CD14-positive monocyte (primary cell): ENCODE results near the gene GOLGA7B. TPM values are rescaled to one million over a fixed set of nuclear protein-coding genes. Genes with fewer than 3 reads are reported as not detected.

ENCODE experiments used
- DNase-seq, 3 donors: peaks; one replicate each; pipeline ENCODE4 v3.0.0-alpha.2; 2011 to 2022
- H2AFZ ChIP-seq: 2 replicates; pipeline ENCODE4 v1.6.0; 2012; ENCODE audit warnings: mild to moderate bottlenecking, low read depth, low read length, inconsistent platforms; ENCODE audit not compliant: insufficient read depth, poor library complexity, severe bottlenecking
- H3K27ac ChIP-seq, 2 donors: 1 replicate in 1 of 2; 2 replicates in 1 of 2; pipeline ENCODE4 v1.5.1; 2012 to 2013; ENCODE audit warnings: low read length in 2 of 2, control low read depth in 1 of 2, inconsistent platforms in 1 of 2, low read depth in 1 of 2, mild to moderate bottlenecking in 1 of 2
- H3K27me3 ChIP-seq, 2 donors: one replicate each; pipeline versions ENCODE4 v1.6.0 to v1.6.1; 2011 to 2013; ENCODE audit warnings: low read length in 2 of 2; ENCODE audit not compliant: control insufficient read depth in 2 of 2, insufficient read depth in 2 of 2
- H3K36me3 ChIP-seq, 2 donors: replicated peaks in 1 of 2; 1 replicate in 1 of 2; 2 replicates in 1 of 2; pipeline versions ENCODE4 v1.5.1 to v1.6.1; 2012 to 2013; ENCODE audit warnings: low read length in 2 of 2, control low read depth in 1 of 2, inconsistent platforms in 1 of 2, mild to moderate bottlenecking in 1 of 2; ENCODE audit not compliant: insufficient read depth in 2 of 2, control insufficient read depth in 1 of 2
- H3K4me1 ChIP-seq, 2 donors: 1 replicate in 1 of 2; 2 replicates in 1 of 2; pipeline versions ENCODE4 v1.5.1 to v1.6.1; 2012 to 2013; ENCODE audit warnings: low read length in 2 of 2, control low read depth in 1 of 2, inconsistent platforms in 1 of 2, mild to moderate bottlenecking in 1 of 2, moderate library complexity in 1 of 2; ENCODE audit not compliant: insufficient read depth in 2 of 2, control insufficient read depth in 1 of 2
- H3K4me2 ChIP-seq: replicated peaks from 2 replicates; pipeline ENCODE3; 2012; ENCODE audit warnings: low read length, moderate library complexity, mild to moderate bottlenecking; ENCODE audit not compliant: poor library complexity, severe bottlenecking; ENCODE audit errors: extremely low read depth
- H3K4me3 ChIP-seq, 3 experiments: fragments of 200-600 bp in 1 of 3; sonication (generic) in 1 of 3; replicated peaks in 1 of 3; 1 replicate in 2 of 3; 2 replicates in 1 of 3; pipeline ENCODE4 v1.5.1; 2011 to 2013; ENCODE audit warnings: low read length in 3 of 3, mild to moderate bottlenecking in 3 of 3, control low read depth in 2 of 3, low read depth in 2 of 3, inconsistent platforms in 1 of 3, moderate library complexity in 1 of 3
- H3K79me2 ChIP-seq: 2 replicates; pipeline ENCODE4 v1.6.0; 2012; ENCODE audit warnings: mild to moderate bottlenecking, control low read depth, inconsistent platforms, low read length, moderate library complexity; ENCODE audit not compliant: insufficient read depth
- H3K9ac ChIP-seq: 2 replicates; pipeline ENCODE4 v1.6.0; 2017; ENCODE audit warnings: low read length, mild to moderate bottlenecking; ENCODE audit not compliant: insufficient read depth, poor library complexity, severe bottlenecking
- H3K9me3 ChIP-seq, 2 donors: replicated peaks in 1 of 2; 1 replicate in 1 of 2; 2 replicates in 1 of 2; pipeline versions ENCODE4 v1.5.1 to v1.6.1; 2012 to 2013; ENCODE audit warnings: low read length in 2 of 2, control low read depth in 1 of 2; ENCODE audit not compliant: control insufficient read depth in 1 of 2, insufficient read depth in 1 of 2
- H4K20me1 ChIP-seq: 2 replicates; pipeline ENCODE4 v1.6.0; 2012; ENCODE audit warnings: mild to moderate bottlenecking, low read length, control low read depth, moderate library complexity; ENCODE audit not compliant: insufficient read depth
- H3K27ac Mint-ChIP-seq, 7 donors: one replicate each; pipeline ENCODE4 v1.8.0; 2020; ENCODE audit warnings: mild to moderate bottlenecking in 7 of 7, mixed read lengths in 7 of 7, moderate library complexity in 6 of 7, inconsistent platforms in 2 of 7
- H3K27me3 Mint-ChIP-seq, 3 donors: one replicate each; pipeline ENCODE4 v1.8.0; 2021 to 2022; ENCODE audit warnings: low read depth in 3 of 3, mild to moderate bottlenecking in 3 of 3, mixed read lengths in 3 of 3, moderate library complexity in 3 of 3, inconsistent platforms in 1 of 3
- H3K36me3 Mint-ChIP-seq, 2 donors: one replicate each; pipeline ENCODE4 v1.8.0; 2020; ENCODE audit warnings: mixed read lengths in 2 of 2, inconsistent platforms in 1 of 2, mild to moderate bottlenecking in 1 of 2
- H3K4me1 Mint-ChIP-seq: one replicate; pipeline ENCODE4 v1.8.0; 2020; ENCODE audit warnings: mild to moderate bottlenecking, mixed read lengths
- H3K4me3 Mint-ChIP-seq, 2 donors: one replicate each; pipeline ENCODE4 v1.8.0; 2020; ENCODE audit warnings: mild to moderate bottlenecking in 2 of 2, mixed read lengths in 2 of 2, moderate library complexity in 1 of 2
- H3K9me3 Mint-ChIP-seq, 7 donors: one replicate each; pipeline ENCODE4 v1.8.0; 2020 to 2022; ENCODE audit warnings: mixed read lengths in 7 of 7, mild to moderate bottlenecking in 6 of 7, moderate library complexity in 6 of 7, inconsistent platforms in 2 of 7
- CTCF ChIP-seq: fragments of 200-600 bp; IDR thresholded peaks from one replicate; pipeline ENCODE4 v1.8.0; 2022; ENCODE audit warnings: antibody characterized with exemption, mild to moderate bottlenecking
- WGBS: methylation state at CpG from one replicate; pipeline ENCODE4 v1.1.5; 2013; ENCODE audit warnings: missing lambda C conversion rate; ENCODE audit not compliant: insufficient coverage; 5-methylcytosine and 5-hydroxymethylcytosine counted together
- intact Hi-C, 2 donors: fragments of 100-400 bp; cut with micrococcal nuclease; formaldehyde crosslinking; loops; one replicate each; pipeline versions ENCODE4 v1.15.0 to v1.15.1; 2023
- polyA plus RNA-seq, 3 donors: library from polyadenylated mRNA; depleted of rRNA in 1 of 3; unstranded in 2 of 3; stranded (reverse) in 1 of 3; fragments of 300-500 nt in 2 of 3; fragments of >200 nt in 1 of 3; fragmentation: Illumina TruSeq in 2 of 3; gene quantifications; 1 replicate in 2 of 3; 2 replicates in 1 of 3; pipeline ENCODE4 v1.2.3, GENCODE V29; 2012 to 2021

Gene GOLGA7B
- polyA plus RNA-seq, 3 donors, result 0.03 TPM; not detected in 2

DNA sequence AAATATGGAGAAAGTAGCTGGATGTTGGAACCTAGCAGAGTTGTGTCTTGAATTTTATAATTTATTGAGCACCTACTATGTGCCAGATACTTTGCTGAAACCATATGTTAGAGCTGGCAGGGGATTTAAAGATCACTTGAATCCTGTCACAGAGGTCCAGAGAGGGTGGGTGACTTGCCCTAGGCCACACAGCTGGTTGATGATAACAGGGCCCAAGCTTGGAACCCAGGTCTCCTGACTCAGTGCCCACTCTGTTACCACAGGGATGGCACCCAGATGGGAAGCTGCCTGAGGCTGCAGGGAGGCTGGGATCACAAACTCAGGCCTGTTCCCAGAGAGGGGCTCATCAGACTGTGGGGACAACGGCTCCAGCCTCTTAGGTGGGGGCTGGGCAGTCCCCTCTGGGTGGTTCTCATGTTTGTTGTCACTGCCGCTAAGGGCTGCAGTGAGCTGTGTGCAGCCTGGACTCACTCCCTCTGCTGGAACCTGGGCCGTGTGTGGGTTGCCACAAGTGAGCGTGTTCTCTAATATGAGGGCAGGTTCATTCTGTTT is 18.6 kb downstream of the GOLGA7B start:
- WGBS, result 95% methylated on average over 4 of the region's 4 CpGs
- no peaks in the 10 kb centered on the region for H3K79me2 ChIP-seq
- no peaks in the 10 kb centered on the region for H4K20me1 ChIP-seq
- H2AFZ ChIP-seq, result no peak overlapping the region
- peaks cover 5 to 21% (median 10%) of the 10 kb centered on the region in 3 donors for H3K27me3 Mint-ChIP-seq
- no peak overlapping the region for H3K4me3 Mint-ChIP-seq
- peaks cover 2% of the 10 kb centered on the region in 2 donors for H3K27me3 ChIP-seq
- H3K27ac ChIP-seq, result no peak overlapping the region
- H3K9me3 Mint-ChIP-seq, result no peaks in the 10 kb centered on the region
- intact Hi-C loops, result loop anchor here in 1 of 2 donors (5.0 kb wide), 1 partner anchor 76 kb away; no protein-coding TSS in a partner anchor
- no peak overlapping the region for H3K4me2 ChIP-seq
- H3K36me3 ChIP-seq, result no peaks in the 10 kb centered on the region
- no peak overlapping the region for H3K4me3 ChIP-seq
- H3K36me3 Mint-ChIP-seq, result no peaks in the 10 kb centered on the region
- no peak overlapping the region for H3K9ac ChIP-seq
- TF ChIP-seq CTCF, result no peak
- no peak for DNase-seq
- H3K9me3 ChIP-seq, result no peaks in the 10 kb centered on the region
- peaks cover 3 to 6% of the 10 kb centered on the region in 2 donors for H3K4me1 ChIP-seq
- peaks cover 10% of the 10 kb centered on the region for H3K4me1 Mint-ChIP-seq
- H3K27ac Mint-ChIP-seq, result no peak overlapping the region

- Histone ChIP-seq H4K20me1 (no peaks in the 10 kb centered on the region), H3K4me3 (no peak overlapping the region), H3K36me3 (no peaks in the 10 kb centered on the region), H3K27ac (no peak overlapping the region), H3K79me2 (no peaks in the 10 kb centered on the region), H3K9me3 (no peaks in the 10 kb centered on the region), H3K9ac (no peak overlapping the region), H3K4me1 (peaks cover 3 to 6% of the 10 kb centered on the region in 2 donors), H2AFZ (no peak overlapping the region), H3K4me2 (no peak overlapping the region), H3K27me3 (peaks cover 2% of the 10 kb centered on the region in 2 donors)
- intact Hi-C loops, result loop anchor here (1.0 to 5.0 kb wide), 2 partner anchors 77 to 78 kb away; no protein-coding TSS in a partner anchor
- peak overlapping the region in 1 of 7 donors; percentile 70 for H3K27ac Mint-ChIP-seq
- DNase-seq, result peak; percentile 22 to 49 (median 26)
- H3K4me1 Mint-ChIP-seq, result peaks cover 10% of the 10 kb centered on the region
- no peaks in the 10 kb centered on the region for H3K36me3 Mint-ChIP-seq
- TF ChIP-seq CTCF, result peak; percentile 50
- WGBS, result 26% methylated on average over 11 of the region's 19 CpGs
- H3K27me3 Mint-ChIP-seq, result peaks cover 3 to 21% (median 13%) of the 10 kb centered on the region in 3 donors
- no peak overlapping the region for H3K4me3 Mint-ChIP-seq
- no peaks in the 10 kb centered on the region for H3K9me3 Mint-ChIP-seq
Observed at GRCh38 chr10:97869091-97870042, 19.7 kb downstream of the GOLGA7B start.
